Esophagus squamous epithelium (tissue), 4 donors: ENCODE results near the gene PTPRM.

Source experiments
- CTCF ChIP-seq, 6 experiments: fragments of 450-650 bp in 4 of 6; fragments of 200-600 bp in 2 of 6; sonication (generic) in 2 of 6; IDR thresholded peaks; one replicate each; pipeline ENCODE4 v1.5.1; 2016 to 2019; ENCODE audit warnings: antibody characterized with exemption in 6 of 6, mild to moderate bottlenecking in 4 of 6, moderate library complexity in 4 of 6
- POLR2A ChIP-seq, 4 donors: fragments of 450-650 bp; IDR thresholded peaks; one replicate each; pipeline ENCODE4 v1.6.1; 2017; ENCODE audit warnings: antibody characterized with exemption in 4 of 4, mild to moderate bottlenecking in 4 of 4, moderate library complexity in 3 of 4

GRCh38 chr18:8011361-8011760 is 444.2 kb downstream of the PTPRM start:
- TF ChIP-seq POLR2A (IDR thresholded peaks at IDR 0.05) = no peak
- TF ChIP-seq CTCF (IDR thresholded peaks at IDR 0.05) = no peak
